Pulmonary artery endothelial cell (primary cell): ENCODE results near the gene NADSYN1. TPM values are rescaled to one million over a fixed set of nuclear protein-coding genes. Genes with fewer than 3 reads are reported as not detected.
A peak's percentile ranks its signal among the peaks of the same experiment; 100 is the strongest.
"Not testable (repeated sequence)": the region's sequence is repeated elsewhere in the genome, so short reads cannot be mapped to it uniquely, and the experiment has no call there.

Source experiments
- DNase-seq: peaks from one replicate; pipeline ENCODE4 v3.0.0-alpha.2; 2011; ENCODE audit warnings: low read depth, low spot score
- total RNA-seq: library from RNA; depleted of rRNA; stranded (reverse); fragments of >200 nt; gene quantifications from 2 replicates; pipeline ENCODE4 v1.2.3, GENCODE V29; 2014

The NADSYN1 gene
- total RNA-seq, result 93.6 and 110 TPM in 2 replicates

DNA sequence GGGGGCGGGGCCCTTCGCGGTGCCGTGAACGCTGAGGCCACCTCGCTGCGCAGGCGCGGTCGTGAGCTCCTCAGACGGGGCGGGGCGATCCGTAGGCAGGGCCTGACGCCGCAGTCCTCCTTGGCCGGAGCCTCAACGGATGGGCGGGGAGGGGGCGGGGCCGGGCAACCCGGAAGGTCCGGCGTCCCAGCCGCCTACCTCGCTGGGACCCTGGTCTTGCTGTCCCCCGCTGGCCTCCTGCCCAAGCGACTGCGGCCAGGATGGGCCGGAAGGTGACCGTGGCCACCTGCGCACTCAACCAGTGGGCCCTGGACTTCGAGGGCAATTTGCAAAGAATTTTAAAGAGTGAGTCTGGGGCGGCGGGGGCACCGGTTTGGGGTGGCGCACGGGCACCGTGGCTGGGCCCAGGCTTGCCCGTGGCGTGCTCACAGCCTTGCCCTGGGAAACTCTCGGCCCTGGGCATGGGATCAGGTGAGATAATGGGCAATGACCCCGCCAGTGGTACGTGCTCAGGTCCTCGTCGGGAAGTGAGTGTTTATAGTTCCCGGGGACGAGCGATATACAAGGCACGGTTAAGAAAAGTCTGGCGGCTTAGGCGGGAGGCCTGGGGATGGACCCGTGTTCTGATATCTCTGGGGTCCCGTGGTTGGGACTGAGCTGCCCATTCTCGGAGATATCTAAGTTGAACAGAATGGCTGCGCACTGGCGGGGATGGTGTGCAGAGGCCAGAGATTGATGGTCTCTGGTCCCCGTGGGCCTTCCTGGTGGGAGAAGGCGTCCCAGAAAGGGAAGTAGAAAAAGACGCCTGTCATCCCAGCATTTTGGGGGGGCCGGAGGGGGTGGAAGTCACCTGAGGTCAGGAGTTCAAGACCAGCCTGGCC is at the start of gene NADSYN1:
NADSYN1 (plus strand) TSS at position 167 of the 881 bp plus-strand sequence; CDS start at position 261, 94 bp downstream.
- peak; percentile 78 for DNase-seq

DNA sequence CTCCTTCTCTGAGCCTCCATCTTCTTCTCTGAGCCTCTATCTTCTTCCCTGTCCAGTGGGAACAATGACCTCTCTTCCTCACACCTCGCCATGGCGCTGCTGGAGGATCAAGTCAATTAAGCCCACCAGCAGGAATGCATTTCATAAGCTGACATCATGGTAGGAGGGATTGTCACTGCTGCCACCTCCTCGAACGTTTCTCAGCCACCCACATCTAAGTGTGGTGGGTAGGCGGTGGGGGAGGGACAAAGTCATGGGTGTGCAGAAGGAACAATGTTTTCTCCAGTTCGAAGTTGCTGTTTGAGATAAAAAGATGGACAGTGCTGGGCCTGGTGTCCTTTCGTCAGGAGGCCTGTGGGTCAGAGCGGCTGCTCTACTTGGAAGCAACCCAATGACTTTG is 48.8 kb upstream of the NADSYN1 start:
- no peak for DNase-seq

DNA sequence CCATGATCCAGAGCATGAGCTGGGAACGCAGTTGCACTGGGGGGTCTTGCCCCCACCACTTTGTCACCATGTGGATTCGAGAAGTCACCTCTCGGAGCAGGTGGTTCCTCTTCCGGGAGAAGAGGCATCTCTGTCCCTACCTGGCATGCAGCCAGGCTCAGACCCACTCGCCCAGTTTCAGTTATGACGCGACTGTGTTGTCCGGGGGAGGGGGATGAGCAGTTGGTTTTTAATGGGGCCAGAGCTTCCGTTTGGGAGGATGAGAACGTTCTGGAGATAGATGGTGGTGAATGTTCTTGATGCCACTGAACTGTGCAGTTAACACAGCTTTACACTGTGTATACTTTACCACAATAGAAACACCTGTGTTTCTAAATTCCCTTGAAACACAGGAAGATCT is 46.3 kb upstream of the NADSYN1 start:
- no peak for DNase-seq

DNA sequence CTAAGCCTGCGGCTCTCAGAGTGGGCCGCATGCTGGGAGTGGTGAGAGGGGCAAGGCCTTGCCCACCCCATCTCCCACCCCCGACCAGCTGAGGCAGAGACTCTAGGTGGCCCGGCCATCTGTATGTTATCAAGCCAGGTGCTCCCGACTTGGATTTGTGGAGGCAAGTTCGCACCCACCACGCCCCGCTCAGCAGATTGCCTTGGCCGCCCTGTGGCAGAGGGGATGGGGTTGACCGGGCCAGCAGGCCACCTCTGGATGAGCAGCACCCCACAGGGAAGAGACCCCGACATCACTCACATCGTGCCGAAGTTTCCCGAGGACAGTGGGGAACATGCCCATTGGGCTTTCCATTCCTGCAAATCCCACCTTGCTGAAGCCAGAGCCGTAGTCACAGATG is 45.6 kb upstream of the NADSYN1 start:
- no peak for DNase-seq

DNA sequence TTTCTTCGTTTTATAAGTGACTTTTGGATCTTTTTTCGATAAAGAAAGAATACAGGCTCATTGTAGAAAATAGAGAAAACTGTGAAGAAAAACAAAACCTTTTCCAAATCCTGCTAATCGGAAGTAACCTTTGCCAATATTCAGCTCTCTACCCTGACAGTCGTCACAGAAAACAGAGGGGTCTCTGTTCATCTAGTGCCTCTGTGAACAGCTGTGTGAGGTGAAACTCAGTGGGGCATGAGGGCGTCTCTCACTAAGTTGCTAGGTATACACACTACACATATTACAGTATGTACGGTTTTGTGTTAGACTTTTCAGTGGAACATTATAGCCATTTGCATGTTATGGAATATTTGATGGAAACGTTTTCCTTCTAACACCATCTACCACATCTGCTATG is 44.2 kb upstream of the NADSYN1 start:
- no peak for DNase-seq

DNA sequence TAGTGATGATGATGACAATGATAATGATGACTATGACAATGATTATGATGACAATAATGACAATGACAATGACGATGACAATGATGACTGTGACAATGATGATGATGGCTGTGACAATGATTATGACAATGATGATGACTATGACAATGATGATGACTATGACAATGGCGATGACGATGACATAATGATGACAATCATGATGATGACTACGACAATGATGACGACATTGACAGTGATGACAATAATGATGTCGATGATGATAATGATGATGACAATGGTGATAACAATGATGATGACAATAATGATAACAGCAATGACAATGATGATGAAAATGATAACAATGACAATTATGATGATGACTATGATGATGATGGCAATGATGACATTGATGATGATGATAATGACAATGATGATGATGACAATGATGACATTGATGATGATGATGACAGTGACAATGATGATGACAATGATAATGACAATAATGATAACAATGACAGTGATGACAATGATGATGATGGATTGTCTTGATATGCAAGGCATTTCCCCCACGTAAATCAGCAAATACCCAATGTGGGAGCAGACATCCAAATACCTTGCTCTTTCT is 42.5 kb upstream of the NADSYN1 start:
- DNase-seq, result no peak

DNA sequence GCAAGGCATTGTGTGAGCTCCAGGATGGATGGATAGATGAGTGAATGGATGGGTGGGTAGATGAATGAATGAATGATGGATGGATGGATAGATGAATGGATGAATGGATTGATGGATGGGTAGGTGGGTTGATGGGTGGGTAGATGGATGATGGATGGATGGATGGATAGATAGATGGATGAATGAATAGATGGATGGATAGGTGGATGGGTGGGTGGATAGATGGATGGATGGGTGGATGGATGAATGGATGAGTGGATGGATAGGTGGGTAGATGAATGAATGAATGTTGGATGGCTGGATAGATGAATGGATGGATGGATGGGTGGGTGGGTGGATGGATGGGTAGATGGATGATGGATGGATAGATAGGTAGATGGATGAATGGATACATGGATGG is 38.4 kb upstream of the NADSYN1 start:
- DNase-seq, result no peak

DNA sequence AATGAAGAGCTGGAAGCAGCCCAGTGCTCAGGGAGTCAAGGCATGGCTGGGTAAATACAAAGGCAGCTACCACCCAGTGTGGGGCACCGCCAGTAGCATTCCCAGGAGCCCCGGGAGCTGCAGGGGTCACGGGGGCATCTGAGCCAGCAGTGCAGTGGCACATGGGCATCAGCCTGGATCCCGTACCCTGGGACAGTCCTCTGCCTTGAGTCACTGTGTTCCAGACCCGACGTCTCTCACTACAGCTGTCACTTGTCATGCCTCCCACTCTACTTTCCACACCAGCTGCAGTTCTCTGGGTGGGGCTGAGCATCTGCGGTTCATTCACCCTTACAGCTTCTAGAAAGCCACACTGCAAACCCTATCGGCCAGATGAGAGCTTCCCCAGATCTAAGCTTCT is 34.4 kb upstream of the NADSYN1 start:
- DNase-seq, result no peak

DNA sequence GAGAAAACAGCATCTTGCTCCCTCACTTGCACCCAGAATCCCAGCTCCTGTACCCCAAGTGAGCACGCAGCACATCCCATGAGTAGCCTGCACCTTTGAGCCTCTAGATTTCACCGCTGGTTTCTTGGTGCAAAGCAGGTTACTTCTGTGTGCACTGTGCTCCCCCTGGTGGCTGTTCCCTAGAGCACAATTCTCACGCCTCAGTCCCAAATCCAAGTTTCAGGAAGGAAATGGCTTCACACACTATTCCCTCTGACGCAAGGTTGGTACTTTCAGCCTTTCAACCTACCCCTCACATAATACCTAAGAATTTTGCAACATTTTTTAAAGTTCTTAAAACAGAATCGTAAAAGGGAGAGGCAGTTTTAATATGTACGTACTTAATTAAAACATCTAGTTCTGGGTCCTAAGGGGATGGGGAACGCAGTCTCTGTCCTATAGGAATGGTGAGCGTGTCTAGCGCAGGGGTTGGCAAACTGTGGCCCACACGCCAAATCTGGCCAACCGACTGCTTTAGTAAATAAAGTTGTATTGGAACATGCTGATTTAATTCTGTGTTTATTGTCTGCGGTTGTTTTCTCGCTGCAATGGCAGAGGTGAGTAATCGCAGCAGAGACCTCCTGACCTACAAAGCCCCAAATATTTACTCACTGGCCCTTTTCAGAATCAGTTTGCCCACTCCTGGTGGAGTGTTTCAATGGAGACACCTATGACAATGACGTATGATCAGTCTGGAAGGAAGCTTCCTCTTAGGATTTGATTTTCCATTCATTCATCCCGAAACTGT is 32.4 kb upstream of the NADSYN1 start:
- no peak for DNase-seq

DNA sequence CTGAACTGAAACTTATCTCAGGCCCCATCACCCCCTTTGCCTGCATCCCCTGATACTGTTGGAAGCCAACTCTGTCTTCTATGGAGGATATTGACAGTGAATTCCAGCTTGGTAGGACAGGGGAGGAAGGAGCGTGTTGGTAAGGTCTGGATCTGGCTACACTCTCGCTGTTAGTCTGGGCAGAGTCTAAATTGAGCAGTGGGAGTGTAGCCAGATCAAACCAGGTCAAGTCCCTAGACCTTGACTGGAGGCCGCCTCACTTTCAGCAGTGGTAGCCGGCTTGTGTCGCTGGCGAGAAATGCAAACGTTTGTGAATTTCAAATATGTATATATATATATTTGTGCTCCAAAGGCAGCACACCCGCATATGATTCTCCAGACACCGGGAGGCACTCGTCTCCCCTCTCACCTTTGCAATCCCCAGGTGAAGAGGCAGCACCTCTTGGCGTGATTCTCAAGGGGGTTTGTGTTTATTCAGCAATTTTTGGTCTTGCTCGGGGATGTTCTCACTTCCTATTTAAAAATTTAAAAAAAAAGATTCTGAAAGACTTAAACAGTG is 31.5 kb upstream of the NADSYN1 start:
- no peak for DNase-seq

DNA sequence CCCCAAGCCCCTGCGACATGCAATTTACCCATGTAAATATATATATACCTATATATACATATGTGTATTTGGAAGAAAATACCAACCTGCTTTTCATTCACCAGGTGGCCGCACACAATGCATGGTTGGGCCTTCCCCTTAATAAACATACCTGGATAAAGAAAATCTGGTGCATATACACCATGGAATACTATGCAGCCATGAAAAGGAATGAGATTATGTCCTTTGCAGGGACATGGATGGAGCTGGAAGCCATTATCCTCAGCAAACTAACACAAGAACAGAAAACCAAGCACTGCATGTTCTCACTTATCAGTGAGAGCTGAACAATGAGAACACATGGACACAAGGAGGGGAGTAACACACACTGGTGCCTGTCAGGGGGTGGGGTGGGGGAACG is 30.7 kb upstream of the NADSYN1 start:
- DNase-seq, result not testable (repeated sequence)

DNA sequence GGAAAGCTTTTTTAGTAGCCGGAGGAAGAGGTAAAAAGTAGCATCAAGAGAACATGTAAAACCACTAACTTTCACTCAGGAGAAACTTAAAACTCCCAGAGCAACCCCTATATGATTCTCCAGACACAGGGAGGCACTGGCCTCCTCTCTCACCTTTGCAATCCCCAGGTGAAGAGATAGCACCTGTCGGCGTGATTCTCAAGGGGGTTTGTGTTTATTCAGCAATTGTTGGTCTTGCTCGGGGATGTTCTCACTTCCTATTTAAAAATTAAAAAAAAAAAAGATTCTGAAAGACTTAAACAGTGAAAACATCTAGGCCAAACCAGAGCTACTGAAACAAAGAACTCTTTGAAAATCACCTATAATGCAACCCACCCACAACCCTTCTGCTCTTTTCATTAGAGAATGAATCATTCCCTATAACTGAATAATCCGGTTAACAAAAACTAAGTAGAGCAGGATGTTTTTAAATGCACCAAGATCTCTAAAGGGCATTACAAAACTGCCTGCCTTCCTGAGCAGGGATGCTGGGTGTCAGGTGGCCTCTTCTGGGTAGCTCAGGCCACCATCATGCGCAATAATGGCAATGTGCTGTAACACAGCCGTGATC is 29.7 kb upstream of the NADSYN1 start:
- DNase-seq, result no peak

DNA sequence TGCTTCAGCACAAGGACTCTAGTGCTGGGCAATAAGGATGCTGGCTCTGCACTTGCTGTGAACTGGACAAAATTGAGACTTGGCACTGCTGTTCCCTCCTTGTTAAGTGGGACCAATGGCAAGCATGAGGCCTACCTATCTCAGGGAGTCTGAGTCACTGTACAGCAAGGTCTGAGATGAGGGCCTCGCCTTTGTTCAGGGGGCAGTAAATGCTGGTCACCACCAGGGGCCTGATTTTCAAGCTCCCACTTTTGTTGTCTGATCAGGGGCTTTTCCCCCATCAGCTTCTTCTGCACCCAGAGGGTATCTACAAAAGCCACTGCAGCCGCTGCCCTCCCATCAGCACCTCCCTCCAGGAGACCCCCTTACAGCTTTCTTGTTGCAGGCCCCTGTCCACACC is 27.6 kb upstream of the NADSYN1 start:
- DNase-seq, result no peak

DNA sequence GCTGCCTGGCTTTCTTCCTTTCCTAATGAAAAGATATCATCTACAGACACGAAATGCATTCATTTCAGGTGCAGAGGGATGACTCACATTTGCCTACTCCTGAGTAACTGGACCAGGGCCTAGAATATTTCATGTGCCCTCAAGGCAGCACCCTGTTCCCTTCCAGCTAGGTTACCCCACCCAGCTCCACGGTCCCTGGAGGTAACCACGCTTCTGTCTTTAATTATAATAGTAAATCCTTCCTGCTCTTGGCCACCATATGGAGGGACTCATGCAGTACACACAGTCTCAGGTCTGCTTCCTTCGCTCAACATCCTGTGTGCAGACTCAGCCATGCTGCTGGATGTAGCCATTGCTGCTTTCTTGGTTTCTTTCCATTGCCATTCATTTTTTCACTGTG is 27.1 kb upstream of the NADSYN1 start:
- no peak for DNase-seq

DNA sequence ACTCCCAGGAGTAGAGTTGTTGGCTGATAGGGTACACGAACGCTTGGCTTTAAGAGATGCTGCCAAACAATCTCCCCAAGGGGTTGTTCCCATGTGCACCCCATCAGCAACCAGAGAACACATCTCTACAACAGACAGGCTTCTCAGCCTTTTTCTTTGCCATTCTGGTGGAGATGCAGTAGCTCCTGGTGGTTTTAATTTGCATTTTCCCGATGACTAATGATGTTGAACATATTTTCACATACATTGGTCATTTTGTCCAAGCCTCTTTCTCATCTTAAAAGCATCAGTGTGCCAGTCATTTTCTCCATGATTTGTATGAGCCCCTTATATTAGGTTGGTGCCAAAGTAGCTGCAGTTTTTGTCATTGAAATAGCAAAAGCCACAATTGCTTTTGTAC is 26.6 kb upstream of the NADSYN1 start:
- no peak for DNase-seq

DNA sequence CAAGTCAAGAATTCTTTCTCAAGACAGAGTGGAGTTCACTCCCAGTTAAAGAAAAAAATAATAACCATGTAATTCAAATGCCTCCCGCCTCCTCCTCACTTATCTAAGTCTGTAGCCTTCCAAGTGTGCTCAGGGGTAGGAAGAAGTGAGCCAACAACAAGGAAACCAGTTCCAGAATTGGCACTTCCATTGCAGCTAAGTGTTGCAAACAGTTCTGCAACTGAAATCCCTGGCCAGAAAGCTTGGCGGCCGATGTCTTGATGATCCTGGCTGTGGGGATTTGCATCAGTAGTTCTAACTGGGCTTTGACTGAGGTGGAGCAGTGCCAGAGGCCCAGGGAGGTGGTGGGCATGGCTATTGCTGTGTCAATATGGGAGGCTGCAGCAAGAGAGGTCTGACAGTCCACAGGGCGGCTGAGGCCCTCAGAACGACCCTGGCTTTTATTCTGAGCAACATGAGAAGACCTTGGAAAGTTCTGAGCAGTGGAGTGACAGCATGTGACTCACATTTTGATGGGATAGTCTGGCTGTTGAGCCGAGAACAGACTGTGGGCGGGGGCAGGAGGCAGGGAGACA is 24.1 kb upstream of the NADSYN1 start:
- DNase-seq, result no peak

DNA sequence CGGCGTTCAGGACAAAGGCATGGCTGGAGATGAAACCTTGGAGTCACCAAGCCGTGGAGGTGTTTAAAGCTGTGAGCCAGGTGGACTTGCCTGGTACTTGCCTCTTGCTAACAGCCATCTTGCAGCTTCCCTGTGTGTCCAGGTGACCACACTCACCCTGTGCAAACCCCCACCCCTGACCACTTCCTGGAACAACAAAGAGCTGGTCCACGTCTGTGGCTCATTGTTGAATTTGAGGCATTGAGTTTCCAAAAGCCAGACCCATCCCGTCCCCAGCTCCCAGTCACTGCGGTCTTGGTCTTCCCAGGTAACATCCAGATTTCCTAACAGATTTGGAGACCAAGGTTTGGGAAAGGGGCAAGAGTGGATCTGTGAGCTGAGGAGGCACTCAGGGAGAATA is 23.3 kb upstream of the NADSYN1 start:
- no peak for DNase-seq

DNA sequence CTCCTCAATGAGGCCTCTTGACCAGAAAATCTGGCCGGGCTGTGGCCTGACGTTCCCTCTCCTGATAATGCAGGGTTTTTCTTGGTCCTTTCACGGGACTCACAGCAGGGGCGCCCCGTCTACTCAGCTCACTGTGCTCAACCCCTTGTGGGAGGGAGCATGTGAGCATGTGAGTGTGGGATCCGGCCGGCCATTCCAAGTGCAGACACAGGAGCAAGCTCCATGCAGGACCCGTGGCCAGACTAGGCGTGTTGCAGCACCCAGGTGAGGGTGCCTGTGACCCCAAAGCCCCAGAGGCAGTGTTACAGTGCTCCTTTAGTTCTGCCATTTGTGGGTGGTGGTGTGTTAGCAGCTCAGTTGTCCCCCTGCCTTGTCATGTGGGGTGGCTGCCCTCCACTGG is 22.8 kb upstream of the NADSYN1 start:
- no peak for DNase-seq

DNA sequence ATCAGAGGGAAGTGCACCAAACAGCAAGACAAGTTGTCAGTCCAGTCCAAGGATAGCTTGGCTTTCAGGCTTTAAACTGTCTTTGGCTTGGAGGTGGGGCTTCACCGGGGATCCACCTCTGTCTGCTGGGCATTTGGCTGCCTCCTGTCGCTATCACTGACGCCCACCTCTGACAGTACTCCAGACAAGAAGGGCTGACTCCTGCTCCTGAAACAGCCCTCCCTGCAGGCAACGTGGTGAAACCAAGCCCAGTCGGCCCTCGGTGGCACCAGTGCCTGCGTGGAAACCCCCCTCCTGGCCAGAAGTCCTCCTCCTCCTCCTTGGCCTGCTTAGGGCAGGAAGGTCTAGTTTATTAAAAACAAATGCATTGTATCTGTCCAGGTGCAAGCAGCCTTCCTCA is 21.7 kb upstream of the NADSYN1 start:
- no peak for DNase-seq

DNA sequence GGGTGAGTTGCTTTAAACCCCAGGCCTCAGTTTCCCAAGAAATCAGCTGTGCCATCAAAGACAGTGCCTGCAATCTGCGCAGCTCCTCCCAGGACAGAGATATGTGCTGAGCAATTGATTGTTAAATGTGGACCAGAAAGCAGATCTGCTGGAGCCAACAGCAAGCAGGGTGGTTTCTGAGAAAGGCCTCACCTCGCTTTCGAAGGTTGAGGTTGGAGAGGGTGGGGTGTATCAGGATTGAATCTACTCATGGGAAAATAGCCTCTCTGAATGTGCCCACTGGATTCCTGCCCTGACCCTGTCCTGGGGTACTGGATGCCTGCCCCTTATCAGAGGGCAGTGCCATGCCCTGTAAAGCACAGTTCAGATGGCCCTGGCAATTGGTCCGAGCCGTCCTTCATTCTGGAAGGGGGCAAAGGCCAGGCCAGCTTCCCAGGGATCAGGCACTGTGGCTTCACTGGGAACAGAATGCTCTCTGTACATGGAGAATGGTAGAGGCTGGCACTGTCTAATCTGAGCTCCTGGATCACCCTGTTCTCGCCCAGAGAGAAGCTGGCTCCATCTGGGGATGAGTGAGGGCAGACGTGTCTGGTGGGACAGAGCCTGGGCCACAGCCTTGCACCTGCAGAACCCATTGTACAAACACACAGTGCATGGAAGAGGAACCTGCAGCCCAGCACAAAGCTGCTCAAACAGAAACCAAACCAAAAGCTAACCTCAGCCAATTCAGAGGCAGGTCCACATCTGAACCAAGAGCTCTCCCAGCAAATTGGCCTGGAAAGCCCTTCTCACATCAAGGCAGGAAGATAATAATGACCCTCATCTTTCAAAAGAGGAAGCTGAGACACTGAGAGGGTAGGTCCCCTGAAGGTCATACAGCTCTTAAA is 20.0 kb upstream of the NADSYN1 start:
- DNase-seq, result no peak
